ENCODE results near the gene SPTB.

Gene SPTB

DNA sequence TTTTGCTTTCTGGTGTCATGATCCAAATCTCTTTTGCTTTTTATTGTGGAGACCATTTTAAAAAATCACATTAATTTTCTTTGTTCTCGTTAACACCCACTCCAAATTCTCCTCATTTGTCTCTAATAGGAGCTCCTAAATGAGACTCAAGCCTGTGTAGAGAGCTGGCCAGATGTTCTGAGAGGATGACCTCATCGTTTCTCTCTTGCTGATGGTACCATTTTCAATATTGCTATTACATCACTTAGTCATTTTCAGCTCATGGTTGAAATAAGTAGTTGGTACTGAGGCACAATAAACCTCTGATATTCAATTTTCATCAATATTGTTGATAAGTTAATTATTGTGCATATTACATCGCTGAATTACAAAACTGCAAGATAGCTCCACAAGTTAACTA lies 31.5 kb downstream of the SPTB start:
- DNase-seq, result no peak

DNA sequence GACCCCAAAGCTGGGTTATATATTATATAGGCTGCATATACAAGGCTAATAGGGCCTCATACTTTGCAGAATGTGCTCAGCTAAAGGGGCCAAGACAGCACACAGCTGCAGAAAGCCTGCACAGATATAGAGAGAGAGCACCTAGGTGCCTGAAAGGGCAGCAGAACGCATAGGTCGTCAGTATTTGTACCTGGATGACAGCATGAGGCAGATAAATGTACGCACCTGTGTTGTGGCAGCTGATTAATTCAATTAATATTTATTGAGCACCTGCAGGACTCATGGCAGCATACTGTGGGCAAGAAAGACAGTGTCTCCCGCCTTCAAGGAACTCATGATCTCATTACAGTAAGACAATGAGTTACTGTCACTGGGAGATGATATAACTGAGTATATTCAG lies 33.4 kb downstream of the SPTB start:
- DNase-seq, result no peak

DNA sequence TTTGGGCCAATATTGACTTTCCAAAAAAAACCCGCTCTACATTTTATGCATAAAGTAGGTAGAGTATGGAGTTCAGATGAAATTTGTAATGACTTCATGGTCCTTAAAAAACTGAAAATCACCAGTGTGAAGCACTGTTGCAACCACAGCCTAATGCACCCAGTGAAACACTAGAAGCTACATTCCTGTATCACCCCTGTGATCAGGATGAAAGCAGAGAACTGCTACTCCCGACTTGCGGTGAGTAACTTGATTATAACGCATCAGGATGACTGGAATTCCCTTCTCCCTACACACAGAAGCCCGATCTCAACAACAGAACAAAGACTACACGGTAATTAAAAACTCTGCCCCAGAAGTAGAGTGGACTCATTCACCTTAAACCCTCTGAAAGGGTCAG lies 33.8 kb downstream of the SPTB start:
- DNase-seq, result no peak

DNA sequence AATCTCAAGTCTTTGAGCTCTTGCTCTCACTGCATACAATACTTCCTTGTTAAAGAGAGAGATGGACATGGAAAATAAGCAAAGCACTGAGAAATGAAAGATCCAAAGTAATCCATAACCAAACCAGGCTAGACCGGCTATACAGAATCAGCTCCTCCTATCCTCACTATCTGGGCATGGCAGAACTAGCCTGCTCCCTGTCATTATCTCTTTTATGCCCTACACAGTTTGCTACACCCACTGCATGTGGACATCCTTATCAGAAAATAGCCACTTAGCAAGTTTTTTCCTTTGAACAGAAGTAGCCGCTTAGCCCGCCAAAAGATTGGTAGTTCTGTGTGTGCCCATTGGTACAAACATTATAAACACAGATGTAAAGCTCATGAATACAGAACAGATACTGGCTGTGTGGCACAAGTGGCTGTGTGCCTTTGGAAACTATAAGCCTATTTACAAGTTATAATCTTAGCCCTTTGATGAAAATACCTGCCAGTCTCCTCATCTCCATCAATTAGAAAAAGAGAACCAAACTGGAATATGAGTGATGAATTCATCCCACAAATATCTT lies 34.7 kb downstream of the SPTB start:
- DNase-seq, result no peak

DNA sequence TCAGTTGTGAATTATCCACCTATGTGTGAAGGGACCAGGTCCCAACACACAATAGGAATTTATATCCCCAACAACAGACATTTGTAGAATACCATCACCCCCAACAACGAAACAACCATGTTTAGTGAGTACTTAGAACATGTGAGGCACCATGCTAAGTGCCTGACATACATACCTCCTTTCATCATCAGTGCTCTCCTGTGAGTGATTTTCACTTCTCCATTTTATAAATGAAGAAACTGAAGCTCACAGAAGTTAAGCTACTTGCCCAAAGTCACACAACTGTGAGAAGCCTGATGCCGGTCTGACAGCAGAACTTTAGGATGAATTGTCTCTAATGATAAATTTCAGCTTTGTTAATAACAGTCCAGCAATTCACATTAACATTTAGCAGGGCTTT lies 35.4 kb downstream of the SPTB start:
- no peak for DNase-seq

GRCh38 chr14:64843548-64843947 lies 36.2 kb downstream of the SPTB start:
- DNase-seq, result no peak

- no peak for DNase-seq
Measured at GRCh38 chr14:64841772-64842750, 37.6 kb downstream of the SPTB start.

DNA sequence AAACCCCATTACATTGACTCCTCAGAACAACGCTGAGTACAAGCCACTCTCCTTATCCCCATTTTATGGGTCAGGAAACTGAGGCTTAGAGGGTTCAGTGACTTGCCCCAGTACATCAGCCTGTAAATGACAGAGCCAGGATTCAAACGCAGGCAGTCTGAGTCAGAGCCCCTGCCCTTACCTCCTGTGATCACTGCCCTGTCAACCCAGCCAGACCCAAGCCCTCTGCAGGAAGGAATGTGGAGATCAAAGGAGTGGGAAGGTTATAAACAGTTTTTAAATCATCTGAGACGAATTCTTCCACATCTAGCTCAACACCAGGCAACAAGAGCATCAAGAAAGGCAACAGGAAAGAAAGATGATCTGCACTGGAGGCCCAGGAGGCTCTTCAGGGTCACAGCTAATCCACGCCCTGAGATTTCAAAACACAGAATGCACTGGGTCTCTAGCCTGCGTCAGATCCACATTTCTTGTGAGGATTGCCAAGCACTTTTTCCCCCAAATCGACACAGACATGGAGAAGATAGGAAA lies 38.5 kb downstream of the SPTB start:
- no peak for DNase-seq

GRCh38 chr14:64838656-64839055 lies 41.1 kb downstream of the SPTB start:
- no peak for DNase-seq

DNA sequence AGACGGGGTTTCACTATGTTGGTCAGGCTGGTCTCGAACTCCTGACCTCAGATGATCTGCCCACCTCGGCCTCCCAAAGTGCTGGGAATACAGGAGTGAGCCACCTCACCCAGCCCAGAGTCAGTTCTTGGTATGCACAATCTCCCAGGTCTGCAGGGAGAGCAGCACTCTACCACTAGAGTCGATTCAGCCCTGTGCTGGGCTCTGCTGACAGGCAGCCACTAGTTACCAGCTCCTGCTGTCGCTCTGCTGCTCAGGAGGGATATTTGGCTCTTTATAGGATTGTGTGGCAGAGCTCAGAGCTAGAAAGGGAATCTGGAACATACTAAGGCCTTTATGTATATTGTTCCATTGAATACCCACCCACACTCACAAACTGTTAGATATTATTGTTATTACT lies 44.3 kb downstream of the SPTB start:
- DNase-seq, result no peak

GRCh38 chr14:64834965-64835364 lies 44.7 kb downstream of the SPTB start:
- no peak for DNase-seq

- no peak for DNase-seq
Measured at GRCh38 chr14:64831419-64831818, 48.3 kb downstream of the SPTB start.

GRCh38 chr14:64830961-64831360 lies 48.7 kb downstream of the SPTB start:
- no peak for DNase-seq

DNA sequence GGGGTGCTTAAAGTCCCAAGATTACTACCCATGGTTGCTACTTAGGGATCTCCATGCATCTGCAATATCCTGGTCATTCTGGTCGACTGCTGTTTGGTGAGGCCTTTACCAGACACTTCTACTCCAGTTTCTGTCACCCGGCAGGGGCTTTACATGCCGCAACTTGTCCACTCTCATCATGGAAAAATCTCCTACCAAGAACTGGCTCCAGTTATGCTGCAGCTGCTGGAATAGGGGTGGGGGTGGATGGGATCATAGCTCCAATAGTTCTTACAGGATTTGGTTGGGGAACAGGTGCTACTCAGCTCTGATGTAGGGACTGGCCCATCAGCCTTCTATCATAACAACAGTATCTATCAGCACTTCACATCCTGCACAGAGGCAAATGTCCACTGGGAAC lies 51.6 kb downstream of the SPTB start:
- DNase-seq, result no peak

DNA sequence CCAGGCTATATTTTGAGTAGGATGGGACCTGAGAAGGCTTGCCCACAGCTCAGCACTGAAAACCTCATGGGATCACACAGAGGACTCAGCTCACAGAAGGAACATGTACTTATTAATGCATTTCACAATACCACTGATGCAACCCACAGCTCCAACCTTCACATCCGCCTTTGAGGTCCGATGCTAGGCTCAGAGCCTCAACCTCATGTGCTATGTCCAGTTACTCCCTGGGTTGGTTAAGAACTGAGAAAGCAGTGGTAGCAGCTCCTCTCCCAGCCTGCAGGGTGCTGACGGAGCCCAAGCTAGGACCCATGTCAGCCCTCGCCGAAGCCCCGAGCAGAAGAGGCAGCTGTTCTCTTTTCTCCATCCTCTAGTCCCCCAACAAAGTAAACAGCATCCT lies 52.9 kb downstream of the SPTB start:
- no peak for DNase-seq

DNA sequence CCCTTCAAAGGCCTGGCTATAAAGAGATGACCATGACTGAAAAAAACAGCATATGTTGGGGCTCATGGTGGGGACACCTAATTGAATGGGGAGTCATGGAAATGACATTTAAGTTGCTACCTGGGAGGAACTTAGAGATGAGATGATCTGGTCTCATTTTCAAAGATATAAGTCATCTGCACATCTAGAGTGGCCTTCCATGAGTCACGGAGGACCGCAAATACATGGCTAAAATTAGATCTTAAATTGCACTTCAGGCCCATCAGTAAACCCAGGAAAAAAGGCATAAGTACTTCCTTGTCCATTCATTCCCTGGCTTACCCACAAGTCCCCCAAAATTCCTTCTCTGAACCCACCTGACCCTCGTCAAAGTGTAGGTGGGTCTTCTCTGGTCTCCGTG lies 53.4 kb downstream of the SPTB start:
- DNase-seq, result no peak

DNA sequence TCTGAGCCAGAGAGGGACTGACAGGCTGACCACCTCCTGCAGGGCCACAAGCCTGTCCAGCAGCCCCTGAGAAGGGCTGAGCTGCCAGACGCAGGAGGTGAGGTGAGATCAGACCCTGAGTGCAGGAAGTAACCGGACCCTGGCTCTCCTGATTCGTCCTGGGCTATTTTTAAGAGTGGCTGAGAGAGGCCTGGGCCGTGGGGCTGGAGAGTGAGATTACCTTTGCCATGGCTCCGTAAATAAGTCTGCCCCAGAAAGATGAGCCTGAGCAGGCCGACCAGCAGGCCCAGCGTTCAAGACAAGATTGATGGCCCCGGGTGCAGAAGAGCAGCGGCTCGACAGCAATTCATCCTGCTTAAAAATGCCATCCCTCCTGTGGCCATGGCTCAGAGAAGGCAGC lies 54.2 kb downstream of the SPTB start:
- no peak for DNase-seq

GRCh38 chr14:64825006-64825405 lies 54.7 kb downstream of the SPTB start:
- no peak for DNase-seq

DNA sequence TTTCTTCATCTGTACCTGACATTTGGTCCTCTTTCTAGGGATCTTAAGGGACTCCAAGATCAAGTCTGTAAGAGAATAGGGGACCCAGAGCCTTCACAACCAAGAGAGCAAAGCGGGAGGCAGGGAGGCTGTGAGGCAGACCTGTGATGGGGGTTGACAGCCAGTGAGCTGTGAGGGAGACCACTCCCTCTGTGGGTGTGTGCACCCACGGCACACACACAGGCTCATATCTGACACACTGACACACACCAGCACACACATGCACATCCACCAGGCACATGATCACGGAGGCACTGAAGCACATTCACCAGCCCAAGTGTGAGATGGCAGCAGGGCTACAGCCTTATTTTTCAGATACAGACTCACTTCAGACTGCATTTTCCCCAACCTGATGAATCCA lies 55.2 kb downstream of the SPTB start:
- no peak for DNase-seq

- DNase-seq, result peak; percentile 42
Measured at GRCh38 chr14:64823305-64823861, 56.3 kb downstream of the SPTB start.

GRCh38 chr14:64821651-64822050 lies 58.1 kb downstream of the SPTB start:
- DNase-seq, result no peak

DNA sequence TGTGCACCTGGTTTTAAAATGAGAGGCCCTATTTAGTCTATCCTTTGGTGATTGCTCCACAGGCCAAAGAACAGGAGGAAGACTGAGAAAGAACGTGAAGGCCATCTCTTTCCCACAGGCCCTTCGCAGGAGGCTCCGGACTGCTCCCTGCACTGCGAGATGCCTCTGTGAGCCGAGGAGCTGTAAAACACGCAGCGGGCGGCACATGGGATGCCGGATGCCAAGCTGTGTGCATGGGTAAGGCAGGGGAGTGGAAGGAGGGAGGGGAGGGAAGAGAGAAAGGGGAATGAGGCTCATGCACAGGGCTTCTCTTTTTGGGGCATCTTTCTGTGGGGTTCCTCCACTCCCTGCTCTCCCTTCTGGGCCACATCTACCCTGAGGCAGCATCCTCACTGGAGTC lies 61.6 kb downstream of the SPTB start:
- DNase-seq, result no peak

- DNase-seq, result no peak
Measured at GRCh38 chr14:64817631-64818030, 62.1 kb downstream of the SPTB start.

- no peak for DNase-seq
Measured at GRCh38 chr14:64816221-64816783, 63.4 kb downstream of the SPTB start.

All from KG1 (cell line).